B cell (primary cell): Measurements from ENCODE around the gene RNGTT.

Experiments used
- EZH2 ChIP-seq: IDR thresholded peaks from 2 replicates; pipeline ENCODE4 v1.6.1; 2012; ENCODE audit warnings: borderline replicate concordance, low read depth, mild to moderate bottlenecking, moderate library complexity, low read length; ENCODE audit not compliant: insufficient read depth, poor library complexity, severe bottlenecking
- TF ChIP-seq, protein P1 (sequence below): fragments of 200-600 bp; IDR thresholded peaks from one replicate; pipeline ENCODE4 v1.8.0; 2022; ENCODE audit warnings: antibody characterized with exemption, mild to moderate bottlenecking

DNA sequence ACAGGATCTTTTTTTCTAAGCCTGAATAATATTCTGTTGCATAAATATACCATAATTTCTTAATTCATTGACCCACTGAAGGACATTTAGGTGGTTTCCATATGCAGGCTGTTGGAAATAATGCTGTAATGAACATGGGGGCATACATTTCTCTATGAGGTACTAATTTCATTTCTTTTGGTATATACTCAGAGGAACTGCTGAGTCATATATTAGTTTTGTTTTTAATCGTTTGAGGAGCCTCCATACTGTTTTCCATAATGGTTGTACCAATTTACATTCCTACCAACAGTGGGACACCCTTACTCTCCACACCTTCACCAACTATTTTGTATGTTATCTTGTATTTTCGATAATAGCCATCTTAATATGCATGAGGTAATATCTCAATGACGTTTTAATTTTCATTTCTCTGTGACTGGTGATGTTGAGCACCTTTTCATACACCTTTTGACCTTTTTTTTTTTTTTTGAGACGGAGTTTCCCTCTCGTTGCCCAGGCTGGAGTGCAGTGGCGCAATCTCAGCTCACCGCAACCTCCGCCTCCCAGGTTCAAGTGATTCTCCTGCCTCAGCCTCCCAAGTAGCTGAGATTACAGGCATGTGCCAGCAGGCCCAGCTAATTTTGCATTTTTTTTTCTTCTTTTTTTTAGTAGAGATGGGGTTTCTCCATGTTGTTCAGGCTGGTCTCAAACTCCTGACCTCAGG lies 187.4 kb downstream of the RNGTT start:
- TF ChIP-seq, protein P1, sequence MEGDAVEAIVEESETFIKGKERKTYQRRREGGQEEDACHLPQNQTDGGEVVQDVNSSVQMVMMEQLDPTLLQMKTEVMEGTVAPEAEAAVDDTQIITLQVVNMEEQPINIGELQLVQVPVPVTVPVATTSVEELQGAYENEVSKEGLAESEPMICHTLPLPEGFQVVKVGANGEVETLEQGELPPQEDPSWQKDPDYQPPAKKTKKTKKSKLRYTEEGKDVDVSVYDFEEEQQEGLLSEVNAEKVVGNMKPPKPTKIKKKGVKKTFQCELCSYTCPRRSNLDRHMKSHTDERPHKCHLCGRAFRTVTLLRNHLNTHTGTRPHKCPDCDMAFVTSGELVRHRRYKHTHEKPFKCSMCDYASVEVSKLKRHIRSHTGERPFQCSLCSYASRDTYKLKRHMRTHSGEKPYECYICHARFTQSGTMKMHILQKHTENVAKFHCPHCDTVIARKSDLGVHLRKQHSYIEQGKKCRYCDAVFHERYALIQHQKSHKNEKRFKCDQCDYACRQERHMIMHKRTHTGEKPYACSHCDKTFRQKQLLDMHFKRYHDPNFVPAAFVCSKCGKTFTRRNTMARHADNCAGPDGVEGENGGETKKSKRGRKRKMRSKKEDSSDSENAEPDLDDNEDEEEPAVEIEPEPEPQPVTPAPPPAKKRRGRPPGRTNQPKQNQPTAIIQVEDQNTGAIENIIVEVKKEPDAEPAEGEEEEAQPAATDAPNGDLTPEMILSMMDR = no peak
- no peak for TF ChIP-seq EZH2
